ENCODE measurements around the gene ETFB. TPM values are rescaled to one million over a fixed set of nuclear protein-coding genes. Genes with fewer than 3 reads are reported as not detected.

ETFB gene
- total RNA-seq, 1 experiment from 2014 or later, result 66.2 TPM

- Histone ChIP-seq H3K27ac (ENCODE audit: low read length) (no peak within 1 kb of the TSS), H3K9me3 (ENCODE audit: control insufficient read depth, insufficient read depth, low read depth, low read length) (no peaks in the 10 kb centered on the region), H3K36me3 (ENCODE audit: control insufficient read depth, insufficient read depth, low read length) (no peaks in the 10 kb centered on the region), H3K4me1 (ENCODE audit: control insufficient read depth, insufficient read depth, low read length) (0 out of 2 replicates have a peak, but pooled peaks cover 4% of the 10 kb centered on the region), H3K4me3 (ENCODE audit: low read depth in 2 of 2, low read length in 2 of 2) (no peak within 1 kb of the TSS), H3K27me3 (ENCODE audit: control insufficient read depth, insufficient read depth, low read length) (no peaks in the 10 kb centered on the region)
- no TSS peak for BruUV-seq (replicated peaks)
- no peak for TF ChIP-seq SIN3A (IDR thresholded peaks at IDR 0.05; ENCODE audit: borderline replicate concordance, insufficient read depth, low read depth, low read length)
- intact Hi-C loops (cut with micrococcal nuclease; ENCODE audit: unreplicated experiment) (no loop called here), in situ Hi-C loops (cut with HindIII; ENCODE audit: low pct_unique_long_range_greater_than_20kb, low sequenced_read_pairs) (no loop called here)
- ATAC-seq (no peak), DNase-seq (ENCODE audit: low read depth, low spot score) (no peak)
- POLR2A ChIA-PET, result no interaction called here
- CTCF ChIA-PET, result no interaction called here
Observed at GRCh38 chr19:51372649-51373504, 6.7 kb upstream of the ETFB start, which contains the start of gene NKG7. Gene NKG7, minus strand, starts transcription at chr19:51372654. Its CDS starts 119 bp downstream, at chr19:51372535.

GRCh38 chr19:51372021-51372648 lies 5.9 kb upstream of the ETFB start:
- ATAC-seq, result no peak
- Histone ChIP-seq H3K27me3 (ENCODE audit: control insufficient read depth, insufficient read depth, low read length) (no peaks in the 10 kb centered on the region), H3K4me1 (ENCODE audit: control insufficient read depth, insufficient read depth, low read length) (0 out of 2 replicates have a peak, but pooled peaks cover 4% of the 10 kb centered on the region), H3K9me3 (ENCODE audit: control insufficient read depth, insufficient read depth, low read depth, low read length) (no peaks in the 10 kb centered on the region), H3K36me3 (ENCODE audit: control insufficient read depth, insufficient read depth, low read length) (no peaks in the 10 kb centered on the region), H3K4me3 (ENCODE audit: low read depth in 2 of 2, low read length in 2 of 2) (no peak overlapping the region), H3K27ac (ENCODE audit: low read length) (no peak overlapping the region)
- intact Hi-C loops (cut with micrococcal nuclease; ENCODE audit: unreplicated experiment) (no loop called here), in situ Hi-C loops (cut with HindIII; ENCODE audit: low pct_unique_long_range_greater_than_20kb, low sequenced_read_pairs) (no loop called here)
- ChIA-PET POLR2A (no interaction called here), CTCF (no interaction called here)
- no peak for DNase-seq (ENCODE audit: low read depth, low spot score)
- BruUV-seq (replicated peaks), result no TSS peak
- no peak for TF ChIP-seq TCF7L2 (IDR thresholded peaks at IDR 0.05; ENCODE audit: low read depth, low read length)
- no peak for TF ChIP-seq SIN3A (IDR thresholded peaks at IDR 0.05; ENCODE audit: borderline replicate concordance, insufficient read depth, low read depth, low read length)
- TF ChIP-seq REST (IDR thresholded peaks at IDR 0.05; ENCODE audit: insufficient read depth in 1 of 2, low read depth in 2 of 2, low read length in 1 of 2), result no peak
- no peak for TF ChIP-seq POLR2AphosphoS5 (IDR thresholded peaks at IDR 0.05; ENCODE audit: low read depth, low read length)
- TF ChIP-seq CTCF (IDR thresholded peaks at IDR 0.05), result no peak

All from Panc1 (cell line).